HG02840 (cell line): ENCODE results near the gene ADCY6.

ENCODE experiments used
- ATAC-seq: cut with Tn5 transposase; IDR thresholded peaks from one replicate; pipeline ENCODE4 v1.9.1; 2021; ENCODE audit warnings: mild to moderate bottlenecking, moderate library complexity, moderate number of reproducible peaks; ENCODE audit not compliant: unreplicated experiment, low FRiP score

Gene ADCY6

GRCh38 chr12:48786591-48787544 lies 2.0 kb downstream of the ADCY6 start:
- no peak for ATAC-seq

- ATAC-seq = no peak
Measured at GRCh38 chr12:48783432-48783831, 5.5 kb downstream of the ADCY6 start.

- no peak for ATAC-seq
Measured at GRCh38 chr12:48782457-48783395, 6.2 kb downstream of the ADCY6 start.

GRCh38 chr12:48781750-48782456 lies 7.0 kb downstream of the ADCY6 start:
- no peak for ATAC-seq

GRCh38 chr12:48780381-48781025 lies 8.4 kb downstream of the ADCY6 start:
- ATAC-seq = no peak

- no peak for ATAC-seq
Measured at GRCh38 chr12:48779869-48780268, 9.0 kb downstream of the ADCY6 start.

- no peak for ATAC-seq
Measured at GRCh38 chr12:48777501-48778400, 11.1 kb downstream of the ADCY6 start.

- ATAC-seq = no peak
Measured at GRCh38 chr12:48776956-48777355, 11.9 kb downstream of the ADCY6 start.

- no peak for ATAC-seq
Measured at GRCh38 chr12:48775991-48776649, 12.8 kb downstream of the ADCY6 start.

GRCh38 chr12:48775299-48775698 lies 13.6 kb downstream of the ADCY6 start:
- ATAC-seq = no peak

- no peak for ATAC-seq
Measured at GRCh38 chr12:48774516-48774915, 14.4 kb downstream of the ADCY6 start.

GRCh38 chr12:48773686-48774085 lies 15.2 kb downstream of the ADCY6 start:
- ATAC-seq = no peak

- no peak for ATAC-seq
Measured at GRCh38 chr12:48771588-48772112, 17.2 kb downstream of the ADCY6 start.

- ATAC-seq = no peak
Measured at GRCh38 chr12:48770756-48771155, 18.1 kb downstream of the ADCY6 start.

GRCh38 chr12:48768736-48769135 lies 20.2 kb downstream of the ADCY6 start:
- ATAC-seq = no peak

GRCh38 chr12:48768147-48768546 lies 20.7 kb downstream of the ADCY6 start:
- ATAC-seq = no peak

GRCh38 chr12:48767521-48767920 lies 21.4 kb downstream of the ADCY6 start:
- ATAC-seq = no peak

GRCh38 chr12:48767047-48767446 lies 21.8 kb downstream of the ADCY6 start:
- ATAC-seq = no peak
